Calu3 (cell line): ENCODE data around the gene ZNF280D. TPM values are rescaled to one million over a fixed set of nuclear protein-coding genes. Genes with fewer than 3 reads are reported as not detected.

Experiments used
- BruUV-seq: library from RNA; stranded (reverse); fragments of 400-500 nt; replicated peaks from 2 replicates; lab custom pipeline; 2021; lab: Mats Ljungman, UMichigan
- CTCF ChIA-PET: fragments of 300-600 bp; sonication (Branson Sonifier 250); formaldehyde crosslinking; loops from one replicate; lab custom pipeline; 2022; ENCODE audit warnings: antibody characterized with exemption; lab: Charles Lee
- DNase-seq: peaks from one replicate; pipeline ENCODE4 v3.0.0; 2022
- H3K27ac Mint-ChIP-seq: one replicate; pipeline ENCODE4 v1.8.0; 2022; ENCODE audit warnings: mixed read lengths; ENCODE audit not compliant: unreplicated experiment
- H3K27me3 Mint-ChIP-seq: one replicate; pipeline ENCODE4 v1.8.0; 2022; ENCODE audit warnings: mixed read lengths; ENCODE audit not compliant: unreplicated experiment
- H3K36me3 Mint-ChIP-seq: one replicate; pipeline ENCODE4 v1.8.0; 2022; ENCODE audit warnings: mild to moderate bottlenecking, moderate library complexity, mixed read lengths; ENCODE audit not compliant: insufficient read depth, unreplicated experiment
- H3K4me1 Mint-ChIP-seq: one replicate; pipeline ENCODE4 v1.8.0; 2022; ENCODE audit warnings: mild to moderate bottlenecking, low read depth, mixed read lengths; ENCODE audit not compliant: unreplicated experiment
- H3K4me3 Mint-ChIP-seq: one replicate; pipeline ENCODE4 v1.8.0; 2022; ENCODE audit warnings: mild to moderate bottlenecking, low read depth, moderate library complexity, mixed read lengths; ENCODE audit not compliant: unreplicated experiment
- H3K9me3 Mint-ChIP-seq: one replicate; pipeline ENCODE4 v1.8.0; 2022; ENCODE audit warnings: low read depth, mixed read lengths; ENCODE audit not compliant: unreplicated experiment
- CTCF ChIP-seq: fragments of 200-600 bp; IDR thresholded peaks from one replicate; pipeline ENCODE4 v1.8.0; 2022; ENCODE audit warnings: antibody characterized with exemption; ENCODE audit not compliant: unreplicated experiment
- intact Hi-C: fragments of 100-400 bp; cut with micrococcal nuclease; formaldehyde crosslinking; loops from one replicate; pipeline ENCODE4 v1.10.0; 2022; ENCODE audit not compliant: unreplicated experiment
- total RNA-seq: library from RNA; stranded (reverse); gene quantifications from 2 replicates; pipeline ENCODE4 v1.2.3, GENCODE V29; 2022

The ZNF280D gene
- total RNA-seq, 1 experiment from 2014 or later: 36.0 TPM

GRCh38 chr15:56602253-56602652, 131.1 kb downstream of the ZNF280D start:
- no peak for DNase-seq
- BruUV-seq: no TSS peak
- CTCF ChIA-PET: no interaction called here
- Mint-ChIP-seq H3K27ac (no peak overlapping the region), H3K36me3 (no peaks in the 10 kb centered on the region), H3K4me3 (no peak overlapping the region), H3K4me1 (no peaks in the 10 kb centered on the region), H3K9me3 (peaks cover 8% of the 10 kb centered on the region), H3K27me3 (no peaks in the 10 kb centered on the region)
- intact Hi-C loops: no loop called here
- no peak for TF ChIP-seq CTCF

GRCh38 chr15:56600380-56600779, 132.9 kb downstream of the ZNF280D start:
- Mint-ChIP-seq H3K4me1 (no peaks in the 10 kb centered on the region), H3K4me3 (no peak overlapping the region), H3K9me3 (peaks cover 6% of the 10 kb centered on the region), H3K27ac (no peak overlapping the region), H3K36me3 (no peaks in the 10 kb centered on the region), H3K27me3 (no peaks in the 10 kb centered on the region)
- no TSS peak for BruUV-seq
- TF ChIP-seq CTCF: no peak
- CTCF ChIA-PET: no interaction called here
- no peak for DNase-seq
- intact Hi-C loops: no loop called here

- no peak for DNase-seq
- Mint-ChIP-seq H3K27me3 (no peaks in the 10 kb centered on the region), H3K4me1 (no peaks in the 10 kb centered on the region)
Measured at GRCh38 chr15:56598991-56599390, 134.3 kb downstream of the ZNF280D start.

GRCh38 chr15:56587686-56588085, 145.6 kb downstream of the ZNF280D start:
- Mint-ChIP-seq H3K27me3 (no peaks in the 10 kb centered on the region), H3K27ac (peak overlapping the region; percentile 64), H3K4me1 (peaks cover 14% of the 10 kb centered on the region), H3K36me3 (no peaks in the 10 kb centered on the region), H3K9me3 (peaks cover 7% of the 10 kb centered on the region), H3K4me3 (no peak overlapping the region)
- CTCF ChIA-PET: no interaction called here
- intact Hi-C loops: no loop called here
- BruUV-seq: no TSS peak
- DNase-seq: no peak
- TF ChIP-seq CTCF: no peak

More at GRCh38 chr15:56598991-56599390, 134.3 kb downstream of the ZNF280D start:
- H3K36me3 Mint-ChIP-seq: no peaks in the 10 kb centered on the region
- CTCF ChIA-PET: no interaction called here
- no peak for TF ChIP-seq CTCF
- BruUV-seq: no TSS peak
- intact Hi-C loops: no loop called here
- H3K9me3 Mint-ChIP-seq: peaks cover 6% of the 10 kb centered on the region
- no peak overlapping the region for H3K4me3 Mint-ChIP-seq
- H3K27ac Mint-ChIP-seq: no peak overlapping the region
